H1 (cell line): Measurements from ENCODE around the gene IFT20. TPM values are rescaled to one million over a fixed set of nuclear protein-coding genes. Genes with fewer than 3 reads are reported as not detected.

Experiments
- KDM1A ChIP-seq: fragments of 200-600, 300-600 bp; sonication (generic); IDR thresholded peaks from 2 replicates; pipeline ENCODE4 v1.7.1; 2016; ENCODE audit warnings: mild to moderate bottlenecking, low read length, borderline replicate concordance
- NANOG ChIP-seq: IDR thresholded peaks from 2 replicates; pipeline ENCODE4 v1.6.1; 2011; ENCODE audit warnings: low read length, low read depth, mild to moderate bottlenecking, inconsistent platforms; ENCODE audit not compliant: insufficient read depth, poor library complexity, severe bottlenecking
- polyA plus RNA-seq, 7 experiments: library from polyadenylated mRNA; depleted of rRNA in 3 of 7; stranded (reverse) in 5 of 7; unstranded in 2 of 7; fragments of >200 nt in 5 of 7; fragments of 200-250 nt in 2 of 7; gene quantifications; 1 replicate in 5 of 7; 2 replicates in 1 of 7; 4 replicates in 1 of 7; pipeline versions ENCODE4 v1.2.1 to v1.2.3, GENCODE V29; 2011 to 2013; ENCODE audit warnings: missing spikeins in 2 of 7, mixed read lengths in 2 of 7
- total RNA-seq: library from RNA; stranded (reverse); fragmentation: NEBNext Ultra II Directional; extraction: Animal tissue kit (Norgen Biotek cat#: 25700); gene quantifications from 2 replicates; pipeline ENCODE4 v1.2.1, GENCODE V29; 2021
- TF ChIP-seq, protein P1 (sequence below): IDR thresholded peaks from 2 replicates; pipeline ENCODE4 v1.6.1; 2012; ENCODE audit warnings: inconsistent platforms

IFT20 gene
- total and polyA plus RNA-seq, 2 of the 8 experiments (the other 6 are each of a cell fraction or from before 2014, with no cell fraction given), result 9.0 to 21.0 TPM

DNA sequence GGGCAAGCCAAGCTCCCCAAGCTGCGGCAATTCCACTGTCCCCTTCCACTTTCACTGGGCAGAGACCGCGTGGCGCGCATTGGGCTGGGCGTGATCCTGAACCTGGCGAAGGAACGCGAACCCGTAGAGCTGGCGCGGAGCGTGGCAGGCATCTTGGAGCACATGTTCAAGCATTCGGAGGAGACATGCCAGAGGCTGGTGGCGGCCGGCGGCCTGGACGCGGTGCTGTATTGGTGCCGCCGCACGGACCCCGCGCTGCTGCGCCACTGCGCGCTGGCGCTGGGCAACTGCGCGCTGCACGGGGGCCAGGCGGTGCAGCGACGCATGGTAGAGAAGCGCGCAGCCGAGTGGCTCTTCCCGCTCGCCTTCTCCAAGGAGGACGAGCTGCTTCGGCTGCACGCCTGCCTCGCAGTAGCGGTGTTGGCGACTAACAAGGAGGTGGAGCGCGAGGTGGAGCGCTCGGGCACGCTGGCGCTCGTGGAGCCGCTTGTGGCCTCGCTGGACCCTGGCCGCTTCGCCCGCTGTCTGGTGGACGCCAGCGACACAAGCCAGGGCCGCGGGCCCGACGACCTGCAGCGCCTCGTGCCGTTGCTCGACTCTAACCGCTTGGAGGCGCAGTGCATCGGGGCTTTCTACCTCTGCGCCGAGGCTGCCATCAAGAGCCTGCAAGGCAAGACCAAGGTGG is 46.0 kb upstream of the IFT20 start (continued):
- TF ChIP-seq KDM1A (no peak), NANOG (no peak)
- TF ChIP-seq, protein P1, sequence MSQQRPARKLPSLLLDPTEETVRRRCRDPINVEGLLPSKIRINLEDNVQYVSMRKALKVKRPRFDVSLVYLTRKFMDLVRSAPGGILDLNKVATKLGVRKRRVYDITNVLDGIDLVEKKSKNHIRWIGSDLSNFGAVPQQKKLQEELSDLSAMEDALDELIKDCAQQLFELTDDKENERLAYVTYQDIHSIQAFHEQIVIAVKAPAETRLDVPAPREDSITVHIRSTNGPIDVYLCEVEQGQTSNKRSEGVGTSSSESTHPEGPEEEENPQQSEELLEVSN, result peak; percentile 98
